Measurements from ENCODE around the gene PITPNM1. TPM values are rescaled to one million over a fixed set of nuclear protein-coding genes. Genes with fewer than 3 reads are reported as not detected.

The PITPNM1 gene
- total and polyA plus RNA-seq, 2 experiments from 2014 or later, result 26.3 to 39.8 TPM

GRCh38 chr11:67528376-67528775 lies 23.2 kb upstream of the PITPNM1 start:
- H3K36me3 ChIP-seq (replicated peaks; ENCODE audit: insufficient read depth, low read depth), result no peaks in the 10 kb centered on the region
- H3K4me3 ChIP-seq, result no peak overlapping the region
- no peak overlapping the region for H2AFZ ChIP-seq
- no peak overlapping the region for H3K4me2 ChIP-seq
- 93% methylated on average over 4 of the region's 4 CpGs for WGBS (ENCODE audit: low lambda C conversion rate, missing lambda C conversion rate)
- H3K9me3 ChIP-seq (ENCODE audit: low read depth), result no peaks in the 10 kb centered on the region
- TF ChIP-seq EZH2phosphoT487 (IDR thresholded peaks at IDR 0.05; ENCODE audit: low read depth, severe bottlenecking, unreplicated experiment), result no peak
- no peak for TF ChIP-seq EZH2 (IDR thresholded peaks at IDR 0.05; ENCODE audit: borderline replicate concordance)
- no peak for TF ChIP-seq CTCF (IDR thresholded peaks at IDR 0.05; ENCODE audit: poor library complexity)
- H3K27me3 ChIP-seq, result no peaks in the 10 kb centered on the region
- no peak overlapping the region for H3K27ac ChIP-seq
- no peaks in the 10 kb centered on the region for H4K20me1 ChIP-seq (ENCODE audit: insufficient read depth, poor library complexity, severe bottlenecking)
- H3K4me1 ChIP-seq (ENCODE audit: insufficient read depth), result no peaks in the 10 kb centered on the region
- no peak for DNase-seq (ENCODE audit: low spot score)
- no peaks in the 10 kb centered on the region for H3K9me2 ChIP-seq (replicated peaks; ENCODE audit: insufficient read depth)
- no peaks in the 10 kb centered on the region for H3K79me2 ChIP-seq

- Histone ChIP-seq H3K27ac (no peak overlapping the region), H4K20me1 (ENCODE audit: insufficient read depth, poor library complexity, severe bottlenecking) (no peaks in the 10 kb centered on the region), H3K4me3 (no peak overlapping the region), H3K9me3 (ENCODE audit: low read depth) (no peaks in the 10 kb centered on the region), H3K9me2 (replicated peaks; ENCODE audit: insufficient read depth) (no peaks in the 10 kb centered on the region), H3K4me1 (ENCODE audit: insufficient read depth) (no peaks in the 10 kb centered on the region), H3K4me2 (no peak overlapping the region), H3K79me2 (no peaks in the 10 kb centered on the region), H2AFZ (no peak overlapping the region), H3K36me3 (replicated peaks; ENCODE audit: insufficient read depth, low read depth) (no peaks in the 10 kb centered on the region), H3K27me3 (no peaks in the 10 kb centered on the region)
- DNase-seq (ENCODE audit: low spot score), result no peak
- 77% methylated on average over 5 of the region's 5 CpGs for WGBS (ENCODE audit: low lambda C conversion rate, missing lambda C conversion rate)
- TF ChIP-seq EZH2 (IDR thresholded peaks at IDR 0.05; ENCODE audit: borderline replicate concordance) (no peak), EZH2phosphoT487 (IDR thresholded peaks at IDR 0.05; ENCODE audit: low read depth, severe bottlenecking, unreplicated experiment) (no peak), CTCF (IDR thresholded peaks at IDR 0.05; ENCODE audit: poor library complexity) (no peak)
Observed at GRCh38 chr11:67525275-67525976, 20.3 kb upstream of the PITPNM1 start.

DNA sequence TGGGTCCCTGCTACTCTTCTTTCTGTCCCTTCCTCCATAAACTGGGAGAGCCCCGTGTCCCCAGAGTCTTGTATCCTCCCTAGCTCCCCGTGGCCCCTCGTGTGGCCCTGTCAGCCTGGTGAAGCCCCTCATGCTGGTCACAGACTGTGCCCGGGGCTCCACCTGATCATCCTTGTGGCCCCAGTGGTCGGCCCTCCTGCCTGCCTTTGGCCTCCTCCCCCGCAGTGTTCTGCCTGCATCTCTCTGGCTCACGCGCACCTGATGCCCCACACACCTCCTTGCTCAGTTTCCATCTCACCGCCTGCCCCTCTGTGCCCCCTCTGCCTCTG lies 19.3 kb upstream of the PITPNM1 start:
- Histone ChIP-seq H4K20me1 (ENCODE audit: insufficient read depth, poor library complexity, severe bottlenecking) (no peaks in the 10 kb centered on the region), H3K79me2 (no peaks in the 10 kb centered on the region), H3K36me3 (replicated peaks; ENCODE audit: insufficient read depth, low read depth) (no peaks in the 10 kb centered on the region), H3K4me1 (ENCODE audit: insufficient read depth) (no peaks in the 10 kb centered on the region), H3K27me3 (no peaks in the 10 kb centered on the region), H3K9me2 (replicated peaks; ENCODE audit: insufficient read depth) (no peaks in the 10 kb centered on the region), H3K9me3 (ENCODE audit: low read depth) (no peaks in the 10 kb centered on the region), H3K4me2 (no peak overlapping the region), H2AFZ (no peak overlapping the region), H3K4me3 (no peak overlapping the region), H3K27ac (no peak overlapping the region)
- TF ChIP-seq CTCF (IDR thresholded peaks at IDR 0.05; ENCODE audit: poor library complexity) (no peak), EZH2phosphoT487 (IDR thresholded peaks at IDR 0.05; ENCODE audit: low read depth, severe bottlenecking, unreplicated experiment) (no peak), EZH2 (IDR thresholded peaks at IDR 0.05; ENCODE audit: borderline replicate concordance) (no peak)
- DNase-seq (ENCODE audit: low spot score), result no peak
- 86% methylated on average over 9 of the region's 9 CpGs for WGBS (ENCODE audit: low lambda C conversion rate, missing lambda C conversion rate)

All from hepatocyte (in vitro differentiated cells).